Activated CD8-positive, alpha-beta memory T cell treated with anti-CD3 and anti-CD28 coated beads for 24 hours (primary cell): Measurements from ENCODE around the gene WBP1L.
A peak's percentile ranks its signal among the peaks of the same experiment; 100 is the strongest.
"Not testable (repeated sequence)": the region's sequence is repeated elsewhere in the genome, so short reads cannot be mapped to it uniquely, and the experiment has no call there.

Experiments
- DNase-seq: peaks from one replicate; pipeline ENCODE4 v3.0.0-alpha.2; 2020

WBP1L gene

GRCh38 chr10:102726274-102726673, 17.5 kb upstream of the WBP1L start:
- DNase-seq: no peak

- no peak for DNase-seq
These were observed 16.5 kb upstream of the WBP1L start for GRCh38 chr10:102727037-102727818.

GRCh38 chr10:102729029-102730026, 14.4 kb upstream of the WBP1L start:
- DNase-seq: peak; percentile 81

GRCh38 chr10:102731222-102731800, 12.4 kb upstream of the WBP1L start:
- DNase-seq: no peak

GRCh38 chr10:102732661-102733060, 11.1 kb upstream of the WBP1L start:
- no peak for DNase-seq

GRCh38 chr10:102735065-102735562, 8.6 kb upstream of the WBP1L start:
- DNase-seq: no peak

GRCh38 chr10:102738692-102739121, 5.0 kb upstream of the WBP1L start:
- DNase-seq: no peak

- DNase-seq: no peak
These were observed 3.5 kb upstream of the WBP1L start for GRCh38 chr10:102740229-102740628.

GRCh38 chr10:102741726-102742237, 2.0 kb upstream of the WBP1L start:
- DNase-seq: no peak

GRCh38 chr10:102742313-102742712, 1.4 kb upstream of the WBP1L start:
- not testable (repeated sequence) for DNase-seq

DNA sequence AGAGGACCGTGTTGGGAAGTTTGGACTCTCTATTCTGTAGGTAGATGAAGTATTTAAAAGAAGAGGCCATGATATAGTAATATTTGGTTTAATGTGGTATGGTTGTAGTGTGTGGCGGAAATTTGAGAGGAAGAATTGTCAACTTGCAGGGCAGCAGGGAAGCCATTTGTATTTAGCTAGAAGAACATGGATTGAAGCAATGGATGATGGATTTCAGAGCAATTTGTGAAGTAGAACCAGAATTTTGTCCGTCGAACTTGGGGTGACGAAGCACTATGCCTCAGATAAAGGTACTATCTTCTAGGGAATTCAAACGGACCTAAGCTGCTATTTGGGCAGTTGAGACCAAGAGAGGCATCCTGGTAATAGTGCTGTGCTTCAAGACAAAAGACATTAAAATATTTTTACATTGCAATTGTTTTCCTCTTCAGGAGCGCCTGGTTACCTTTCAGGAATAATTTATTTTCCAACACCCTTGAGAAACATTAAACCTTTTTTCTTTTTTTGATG, 615 bp upstream of the WBP1L start:
- DNase-seq: peak; percentile 69

DNA sequence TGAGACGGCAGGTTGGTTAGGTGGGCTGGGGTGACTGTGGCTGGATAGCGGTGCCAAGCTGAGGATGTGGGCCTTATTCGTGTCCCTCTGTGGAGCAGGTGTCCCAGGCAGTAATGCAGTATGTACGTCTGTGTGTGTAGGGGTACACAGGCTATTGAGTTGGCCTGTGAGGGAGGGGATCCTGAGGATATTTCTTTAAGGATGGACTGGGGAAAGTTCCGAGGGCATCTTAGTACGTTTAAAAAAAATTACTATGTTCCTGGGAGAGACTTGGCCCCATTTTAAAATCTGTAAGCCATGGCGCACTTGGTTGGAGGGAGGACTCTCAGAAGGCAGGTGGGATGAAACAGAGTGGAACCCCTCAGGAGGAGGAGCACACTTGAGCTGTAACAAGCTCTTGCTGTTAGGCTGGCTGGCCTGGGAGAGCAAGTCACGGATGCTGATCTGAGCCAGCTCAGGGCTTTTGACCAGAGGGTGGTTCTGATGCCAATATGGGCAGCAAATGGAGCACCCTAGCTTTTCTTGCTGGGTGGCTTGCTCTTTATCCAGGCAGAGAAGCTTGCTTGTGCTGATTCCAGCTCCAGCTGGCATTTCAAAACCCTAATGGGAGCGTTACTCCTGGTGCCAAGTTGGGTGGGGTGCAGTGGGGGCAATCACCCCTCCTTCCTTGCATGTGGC, 765 bp downstream of the WBP1L start:
- no peak for DNase-seq

DNA sequence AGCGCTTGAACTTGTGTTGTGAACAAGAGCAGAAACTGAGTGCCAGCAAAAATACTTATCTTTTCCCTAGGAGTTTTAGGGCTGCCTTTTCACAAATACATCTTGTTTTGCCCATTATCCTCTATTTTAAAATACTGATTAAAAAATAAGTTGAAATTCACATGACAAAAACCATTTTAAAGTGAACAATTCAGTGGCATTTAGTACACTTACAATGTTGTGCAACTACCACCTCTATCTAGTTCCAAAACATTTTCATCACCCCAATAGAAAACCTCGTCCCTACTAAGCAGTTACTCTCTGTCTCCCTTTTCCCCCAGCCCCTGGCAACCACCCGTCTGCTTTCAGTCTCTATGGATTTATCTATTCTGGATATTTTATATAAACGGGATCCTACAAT, 1.4 kb downstream of the WBP1L start:
- DNase-seq: no peak

- no peak for DNase-seq
These were observed 8.7 kb downstream of the WBP1L start for GRCh38 chr10:102752266-102752930.

DNA sequence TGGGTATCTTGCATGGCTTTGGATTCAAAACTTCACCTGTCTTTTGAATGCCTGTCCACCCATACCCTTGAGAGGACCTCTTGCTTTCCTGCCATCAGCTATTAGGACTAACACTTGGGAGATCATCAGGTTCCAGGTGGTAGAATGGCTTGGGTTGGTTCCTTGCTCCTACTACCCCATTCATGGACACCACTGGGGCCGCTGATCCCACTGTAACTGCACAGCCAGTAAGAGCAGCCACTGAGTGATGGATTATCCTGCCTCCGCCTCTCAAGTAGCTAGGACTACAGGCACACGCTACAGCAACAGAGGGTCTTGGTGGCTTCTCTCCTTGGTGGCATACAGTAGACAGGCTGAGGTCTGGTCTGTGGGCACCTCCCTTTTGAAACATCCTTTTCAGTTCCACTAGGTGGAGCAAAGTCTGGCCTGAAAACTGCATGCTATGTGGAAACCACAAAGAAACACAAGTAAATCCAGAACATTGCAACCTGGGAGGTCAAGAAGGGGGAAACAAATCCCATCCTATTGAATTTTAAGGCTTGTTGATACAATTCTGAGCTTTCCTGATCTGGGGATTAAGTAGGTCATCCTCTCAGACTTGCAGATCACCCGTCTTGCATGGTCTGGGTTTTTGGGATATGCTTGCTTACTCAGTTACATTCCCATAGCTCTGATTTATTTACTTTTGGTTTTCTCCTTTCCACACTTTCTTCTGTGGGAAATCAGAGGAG, 9.4 kb downstream of the WBP1L start:
- DNase-seq: no peak

- no peak for DNase-seq
These were observed 10.0 kb downstream of the WBP1L start for GRCh38 chr10:102753718-102754117.

GRCh38 chr10:102757323-102757722, 13.6 kb downstream of the WBP1L start:
- no peak for DNase-seq

DNA sequence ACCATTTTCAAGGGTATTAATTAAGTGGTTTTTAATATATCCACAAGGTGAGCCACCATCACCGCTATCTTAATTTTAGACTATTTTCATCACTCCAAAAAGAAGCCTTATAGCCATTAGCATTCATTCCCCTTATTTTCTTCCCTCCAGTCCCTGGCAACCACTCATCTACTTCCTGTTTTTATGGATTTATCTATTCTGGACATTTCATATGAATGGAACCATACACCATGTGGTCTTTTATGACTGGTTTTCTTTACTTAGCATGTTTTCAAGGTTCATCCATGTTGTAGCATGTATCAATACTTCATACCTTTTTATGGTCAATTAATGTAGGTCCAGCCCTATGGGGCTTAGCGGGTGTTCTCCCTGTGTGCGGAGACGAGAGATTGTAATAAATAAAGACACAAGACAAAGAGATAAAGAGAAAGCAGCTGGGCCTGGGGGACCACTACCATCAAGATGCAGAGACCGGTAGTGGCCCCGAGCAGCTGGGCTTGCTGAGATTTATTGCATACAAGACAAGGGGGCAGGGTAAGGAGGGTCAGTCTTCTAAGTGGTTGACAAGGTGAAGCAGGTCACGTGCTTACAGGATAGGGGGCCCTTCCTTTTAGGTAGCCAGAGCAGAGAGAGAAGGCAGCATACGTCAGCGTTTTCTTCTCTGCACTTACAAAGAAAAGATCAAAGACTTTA, 14.6 kb downstream of the WBP1L start:
- no peak for DNase-seq

DNA sequence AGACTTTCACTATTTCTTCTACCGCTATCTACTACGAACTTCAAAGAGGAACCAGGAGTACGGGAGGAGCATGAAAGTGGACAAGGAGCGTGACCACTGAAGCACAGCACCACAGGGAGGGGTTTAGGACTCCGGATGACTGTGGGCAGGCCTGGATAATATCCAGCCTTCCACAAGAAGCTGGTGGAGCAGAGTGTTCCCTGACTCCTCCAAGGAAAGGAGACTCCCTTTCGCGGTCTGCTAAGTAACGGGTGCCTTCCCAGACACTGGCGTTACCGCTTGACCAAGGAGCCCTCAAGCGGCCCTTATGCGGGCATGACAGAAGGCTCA, 15.2 kb downstream of the WBP1L start:
- not testable (repeated sequence) for DNase-seq

GRCh38 chr10:102759497-102760210, 15.9 kb downstream of the WBP1L start:
- DNase-seq: no peak
